Keratinocyte (primary cell): ENCODE measurements around the gene PRKAG2. TPM values are rescaled to one million over a fixed set of nuclear protein-coding genes. Genes with fewer than 3 reads are reported as not detected.

Experiments
- DNase-seq: peaks from one replicate; pipeline ENCODE4 v3.0.0-alpha.2; 2011; ENCODE audit warnings: low read depth, missing footprints, low spot score
- FAIRE-seq: peaks from 2 replicates; lab custom pipeline; 2011; peaks lifted over from hg19 to GRCh38; lab: Jason Lieb, UNC
- H2AFZ ChIP-seq: 2 replicates; pipeline ENCODE4 v1.6.0; 2012; ENCODE audit warnings: low read length, control low read depth, inconsistent platforms; ENCODE audit not compliant: control insufficient read depth
- H3K27ac ChIP-seq: 2 replicates; pipeline ENCODE4 v1.5.1; 2011; ENCODE audit warnings: low read length; ENCODE audit not compliant: control insufficient read depth, insufficient read depth
- H3K27me3 ChIP-seq: 3 replicates; pipeline ENCODE4 v1.6.0; 2011; ENCODE audit warnings: low read length; ENCODE audit not compliant: control insufficient read depth, insufficient read depth; ENCODE audit errors: extremely low read depth
- H3K36me3 ChIP-seq, 2 experiments: 2 replicates in 1 of 2; 3 replicates in 1 of 2; pipeline ENCODE4 v1.5.1; 2011; ENCODE audit warnings: low read length in 2 of 2, mild to moderate bottlenecking in 1 of 2; ENCODE audit not compliant: control insufficient read depth in 2 of 2, insufficient read depth in 2 of 2; ENCODE audit errors: extremely low read depth in 1 of 2
- H3K4me1 ChIP-seq: 3 replicates; pipeline ENCODE4 v1.5.1; 2011; ENCODE audit warnings: low read length; ENCODE audit not compliant: control insufficient read depth, insufficient read depth; ENCODE audit errors: extremely low read depth
- H3K4me2 ChIP-seq: 3 replicates; pipeline ENCODE4 v1.6.0; 2011; ENCODE audit warnings: low read depth, low read length; ENCODE audit not compliant: control insufficient read depth, insufficient read depth; ENCODE audit errors: extremely low read depth
- H3K4me3 ChIP-seq, 3 experiments: fragments of 200-600 bp in 1 of 3; sonication (generic) in 1 of 3; 2 replicates in 2 of 3; 3 replicates in 1 of 3; pipeline ENCODE4 v1.5.1; 2011 to 2016; ENCODE audit warnings: low read length in 3 of 3, mild to moderate bottlenecking in 3 of 3, control low read depth in 2 of 3, inconsistent platforms in 1 of 3, low read depth in 1 of 3, mixed read lengths in 1 of 3, mixed run types in 1 of 3, moderate library complexity in 1 of 3; ENCODE audit not compliant: control insufficient read depth in 2 of 3, insufficient read depth in 2 of 3; ENCODE audit errors: extremely low read depth in 1 of 3
- H3K79me2 ChIP-seq: 2 replicates; pipeline ENCODE4 v1.6.0; 2012; ENCODE audit warnings: low read length; ENCODE audit not compliant: control insufficient read depth, insufficient read depth
- H3K9ac ChIP-seq: 3 replicates; pipeline ENCODE4 v1.6.0; 2011; ENCODE audit warnings: low read length; ENCODE audit not compliant: control insufficient read depth, insufficient read depth; ENCODE audit errors: extremely low read depth
- H3K9me1 ChIP-seq: 3 replicates; pipeline ENCODE4 v1.6.0; 2011; ENCODE audit warnings: low read length; ENCODE audit not compliant: control insufficient read depth, insufficient read depth; ENCODE audit errors: extremely low read depth
- H3K9me3 ChIP-seq: 2 replicates; pipeline ENCODE4 v1.5.1; 2012; ENCODE audit warnings: low read depth, low read length; ENCODE audit not compliant: control insufficient read depth
- H4K20me1 ChIP-seq: 3 replicates; pipeline ENCODE4 v1.6.0; 2011; ENCODE audit warnings: low read length; ENCODE audit not compliant: control insufficient read depth, insufficient read depth; ENCODE audit errors: extremely low read depth
- CTCF ChIP-seq, 3 experiments: IDR thresholded peaks in 1 of 3; conservative IDR thresholded peaks in 1 of 3; optimal IDR thresholded peaks in 1 of 3; 2 replicates in 2 of 3; 3 replicates in 1 of 3; pipeline versions ENCODE3 to v1.5.1; 2011; ENCODE audit warnings: low read length in 3 of 3, mild to moderate bottlenecking in 3 of 3, moderate library complexity in 2 of 3, control low read depth in 1 of 3, inconsistent platforms in 1 of 3; ENCODE audit not compliant: insufficient read depth in 2 of 3; ENCODE audit errors: extremely low read depth in 1 of 3
- EZH2 ChIP-seq: IDR thresholded peaks from one replicate; pipeline ENCODE4 v1.6.1; 2012; ENCODE audit warnings: inconsistent platforms, mild to moderate bottlenecking, low read length, moderate library complexity
- dilution Hi-C: fragments of 300-500 bp; cut with MboI; formaldehyde crosslinking; loops from one replicate; pipeline ENCODE4 v1.7.0; 2020; ENCODE audit warnings: low sequenced_read_pairs; ENCODE audit not compliant: extremely low pct_ligation_motif_present
- polyA plus RNA-seq, 5 experiments: library from polyadenylated mRNA; depleted of rRNA in 3 of 5; stranded (reverse) in 3 of 5; stranded (forward) in 1 of 5; unstranded in 1 of 5; fragments of >200 nt; gene quantifications; 1 replicate in 1 of 5; 2 replicates in 3 of 5; 3 replicates in 1 of 5; pipeline versions ENCODE4 v1.2.1 to v1.2.3, GENCODE V29; 2011 to 2012; ENCODE audit warnings: missing spikeins in 2 of 5, low read depth in 1 of 5, low replicate concordance in 1 of 5

Gene PRKAG2
- polyA plus RNA-seq, 1 donor (not counting 4 experiments of a cell fraction or from before 2014, with no cell fraction given) = 39.5 TPM

- H3K36me3 ChIP-seq = no peaks in the 10 kb centered on the region
- no peak for DNase-seq
- no peaks in the 10 kb centered on the region for H4K20me1 ChIP-seq
- H3K27ac ChIP-seq = no peak overlapping the region
- peaks cover 27% of the 10 kb centered on the region for H3K79me2 ChIP-seq
- H3K4me1 ChIP-seq = peaks cover 5% of the 10 kb centered on the region
- no peak for FAIRE-seq
- TF ChIP-seq EZH2 = no peak
- no peak for TF ChIP-seq CTCF (optimal IDR thresholded peaks at IDR 0.05 in 1 of 3, IDR thresholded peaks at IDR 0.05 in 1 of 3, conservative IDR thresholded peaks at IDR 0.05 in 1 of 3; ENCODE audit: extremely low read depth in 1 of 3, insufficient read depth in 2 of 3, low read length in 3 of 3)
- no peaks in the 10 kb centered on the region for H3K9me1 ChIP-seq
- no peaks in the 10 kb centered on the region for H3K9me3 ChIP-seq
- H3K4me3 ChIP-seq = no peak overlapping the region
- no peak overlapping the region for H2AFZ ChIP-seq
- H3K27me3 ChIP-seq = no peaks in the 10 kb centered on the region
- no peak overlapping the region for H3K4me2 ChIP-seq
- H3K9ac ChIP-seq = no peak overlapping the region
- dilution Hi-C loops = no loop called here
Observed at GRCh38 chr7:151633516-151633812, 243.5 kb downstream of the PRKAG2 start.

- Histone ChIP-seq H3K27me3 (no peaks in the 10 kb centered on the region), H3K9me1 (no peaks in the 10 kb centered on the region), H3K36me3 (no peaks in the 10 kb centered on the region), H3K4me2 (peak overlapping the region; percentile 72), H4K20me1 (no peaks in the 10 kb centered on the region), H3K4me3 (peak overlapping the region; percentile 20 to 48 (median 40)), H3K27ac (no peak overlapping the region), H3K4me1 (peaks cover 5% of the 10 kb centered on the region), H3K79me2 (peaks cover 32% of the 10 kb centered on the region), H3K9ac (no peak overlapping the region), H2AFZ (peak overlapping the region; percentile 45), H3K9me3 (no peaks in the 10 kb centered on the region)
- no peak for TF ChIP-seq CTCF (optimal IDR thresholded peaks at IDR 0.05 in 1 of 3, IDR thresholded peaks at IDR 0.05 in 1 of 3, conservative IDR thresholded peaks at IDR 0.05 in 1 of 3; ENCODE audit: extremely low read depth in 1 of 3, insufficient read depth in 2 of 3, low read length in 3 of 3)
- FAIRE-seq (no peak), DNase-seq (no peak)
- dilution Hi-C loops = no loop called here
Observed at GRCh38 chr7:151632750-151633515, 244.0 kb downstream of the PRKAG2 start.
